Measurements from ENCODE around the gene ORMDL2. TPM values are rescaled to one million over a fixed set of nuclear protein-coding genes. Genes with fewer than 3 reads are reported as not detected.
"Not testable (repeated sequence)": the region's sequence is repeated elsewhere in the genome, so short reads cannot be mapped to it uniquely, and the experiment has no call there.

The ORMDL2 gene
- total and polyA plus RNA-seq, 2 donors (not counting 3 experiments of a cell fraction or from before 2014, with no cell fraction given), result 55.0 to 70.4 TPM

DNA sequence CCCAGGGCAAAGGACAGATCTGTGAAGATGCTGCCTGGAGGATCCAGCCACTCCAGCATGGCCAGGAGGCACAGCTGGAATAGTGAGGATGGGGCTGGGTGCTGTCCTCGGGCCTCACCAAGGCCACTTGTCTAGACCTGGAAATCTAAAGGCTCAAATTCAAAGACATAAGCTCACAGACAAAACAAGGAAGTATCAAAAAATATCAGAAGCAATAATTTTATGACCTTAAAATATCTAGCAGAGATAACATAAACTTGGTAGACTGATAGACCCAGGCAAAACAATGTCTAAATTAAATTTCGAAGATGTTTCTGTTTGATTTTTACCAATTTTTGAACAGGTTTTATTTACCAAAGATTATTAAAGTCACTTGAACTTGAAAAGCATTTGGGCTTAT is 47.5 kb downstream of the ORMDL2 start:
- H3K9me1 ChIP-seq (replicated peaks; ENCODE audit: control insufficient read depth, extremely low read depth, insufficient read depth, low read length), result no peaks in the 10 kb centered on the region
- no peak for TF ChIP-seq GATA2 (IDR thresholded peaks at IDR 0.05; ENCODE audit: insufficient read depth, insufficient read length, low read depth, low read length)
- TF ChIP-seq POLR2AphosphoS5 (IDR thresholded peaks at IDR 0.05; ENCODE audit: insufficient read depth, low read depth, low read length), result no peak
- no peak for TF ChIP-seq MYC (IDR thresholded peaks at IDR 0.05; ENCODE audit: low read depth, low read length)
- TF ChIP-seq, protein P1, sequence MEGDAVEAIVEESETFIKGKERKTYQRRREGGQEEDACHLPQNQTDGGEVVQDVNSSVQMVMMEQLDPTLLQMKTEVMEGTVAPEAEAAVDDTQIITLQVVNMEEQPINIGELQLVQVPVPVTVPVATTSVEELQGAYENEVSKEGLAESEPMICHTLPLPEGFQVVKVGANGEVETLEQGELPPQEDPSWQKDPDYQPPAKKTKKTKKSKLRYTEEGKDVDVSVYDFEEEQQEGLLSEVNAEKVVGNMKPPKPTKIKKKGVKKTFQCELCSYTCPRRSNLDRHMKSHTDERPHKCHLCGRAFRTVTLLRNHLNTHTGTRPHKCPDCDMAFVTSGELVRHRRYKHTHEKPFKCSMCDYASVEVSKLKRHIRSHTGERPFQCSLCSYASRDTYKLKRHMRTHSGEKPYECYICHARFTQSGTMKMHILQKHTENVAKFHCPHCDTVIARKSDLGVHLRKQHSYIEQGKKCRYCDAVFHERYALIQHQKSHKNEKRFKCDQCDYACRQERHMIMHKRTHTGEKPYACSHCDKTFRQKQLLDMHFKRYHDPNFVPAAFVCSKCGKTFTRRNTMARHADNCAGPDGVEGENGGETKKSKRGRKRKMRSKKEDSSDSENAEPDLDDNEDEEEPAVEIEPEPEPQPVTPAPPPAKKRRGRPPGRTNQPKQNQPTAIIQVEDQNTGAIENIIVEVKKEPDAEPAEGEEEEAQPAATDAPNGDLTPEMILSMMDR (IDR thresholded peaks at IDR 0.05; ENCODE audit: extremely low read depth in 1 of 2, insufficient read depth in 1 of 2, low read depth in 1 of 2, low read length in 2 of 2), result no peak
- TF ChIP-seq EZH2 (IDR thresholded peaks at IDR 0.05; ENCODE audit: borderline replicate concordance, low read depth, low read length, severe bottlenecking), result no peak
- no peak for TF ChIP-seq POLR2A (IDR thresholded peaks at IDR 0.05; ENCODE audit: low read depth, low read length)
- no peak for TF ChIP-seq JUN (IDR thresholded peaks at IDR 0.05; ENCODE audit: borderline replicate concordance, insufficient read depth, insufficient read length, low read depth)
- TF ChIP-seq, protein P2, sequence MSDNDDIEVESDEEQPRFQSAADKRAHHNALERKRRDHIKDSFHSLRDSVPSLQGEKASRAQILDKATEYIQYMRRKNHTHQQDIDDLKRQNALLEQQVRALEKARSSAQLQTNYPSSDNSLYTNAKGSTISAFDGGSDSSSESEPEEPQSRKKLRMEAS (IDR thresholded peaks at IDR 0.05; ENCODE audit: insufficient read depth, insufficient read length), result no peak
- no peak for TF ChIP-seq FOS (IDR thresholded peaks at IDR 0.05; ENCODE audit: borderline replicate concordance, insufficient read depth, low read length)
- no peak for FAIRE-seq
- dilution Hi-C loops (cut with MboI; ENCODE audit: extremely low pct_ligation_motif_present, low sequenced_read_pairs) (no loop called here), intact Hi-C loops (cut with micrococcal nuclease) (no loop called here)
- BruUV-seq (replicated peaks), result no TSS peak
- H3K4me2 ChIP-seq (ENCODE audit: insufficient read depth, low read length), result no peak overlapping the region
- no peaks in the 10 kb centered on the region for H4K20me1 ChIP-seq (replicated peaks; ENCODE audit: control insufficient read depth, extremely low read depth, insufficient read depth, low read length)
- H3K27ac ChIP-seq (ENCODE audit: insufficient read depth, low read depth, low read length), result no peak overlapping the region
- ChIA-PET POLR2A (no interaction called here), CTCF (interaction anchor here (0.6 kb wide), 1 partner anchor 91 kb away, joined by 4 read pairs; no protein-coding TSS in a partner anchor)
- H3K4me1 ChIP-seq (ENCODE audit: control insufficient read depth, extremely low read depth, insufficient read depth, low read length), result no peaks in the 10 kb centered on the region
- no peaks in the 10 kb centered on the region for H3K36me3 ChIP-seq (ENCODE audit: control insufficient read depth in 2 of 2, extremely low read depth in 1 of 2, insufficient read depth in 2 of 2, low read length in 2 of 2)
- no peaks in the 10 kb centered on the region for H3K9me3 ChIP-seq (replicated peaks; ENCODE audit: control insufficient read depth, insufficient read depth, low read length)
- H3K79me2 ChIP-seq (ENCODE audit: control insufficient read depth, insufficient read depth, low read length), result no peaks in the 10 kb centered on the region
- no peak overlapping the region for H2AFZ ChIP-seq (ENCODE audit: low read depth, low read length)
- H3K9ac ChIP-seq (replicated peaks; ENCODE audit: extremely low read depth, insufficient read depth, low read length), result no peak overlapping the region
- H3K27me3 ChIP-seq (ENCODE audit: control insufficient read depth in 2 of 2, insufficient read depth in 2 of 2, low read length in 2 of 2), result no peaks in the 10 kb centered on the region
- no peak for DNase-seq (ENCODE audit: low read depth, low spot score)
- H3K4me3 ChIP-seq (replicated peaks in 1 of 3; ENCODE audit: insufficient read depth in 1 of 3, low read depth in 1 of 3, low read length in 3 of 3), result no peak overlapping the region

DNA sequence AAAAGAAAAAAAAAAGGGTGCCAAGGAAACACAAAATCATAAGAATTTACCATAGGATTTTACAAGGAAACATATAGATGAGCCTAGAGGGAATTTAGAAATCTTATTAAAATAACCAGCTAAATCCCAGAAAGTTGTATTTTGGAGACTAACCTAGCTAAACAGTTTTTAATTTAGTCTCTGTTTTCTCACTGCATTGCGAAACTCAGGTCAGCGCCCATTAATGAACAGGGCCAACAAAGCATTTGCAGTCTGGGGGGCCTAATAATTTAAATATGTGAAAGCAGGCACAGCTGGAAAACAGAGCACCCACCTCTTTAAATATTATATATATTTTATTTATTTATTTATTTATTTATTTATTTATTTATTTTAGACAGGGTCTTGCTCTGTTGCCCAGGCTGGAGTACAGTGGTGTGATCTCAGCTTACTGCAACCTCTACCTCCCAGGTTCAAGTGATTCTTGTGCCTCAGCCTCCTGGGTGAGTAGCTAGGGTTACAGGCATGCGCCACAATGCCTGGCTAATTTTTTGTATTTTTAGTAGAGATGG is 48.7 kb downstream of the ORMDL2 start:
- H4K20me1 ChIP-seq (replicated peaks; ENCODE audit: control insufficient read depth, extremely low read depth, insufficient read depth, low read length); dilution Hi-C loops (cut with MboI; ENCODE audit: extremely low pct_ligation_motif_present, low sequenced_read_pairs); CTCF ChIA-PET; H3K36me3 ChIP-seq (ENCODE audit: control insufficient read depth in 2 of 2, extremely low read depth in 1 of 2, insufficient read depth in 2 of 2, low read length in 2 of 2); H3K27ac ChIP-seq (ENCODE audit: insufficient read depth, low read depth, low read length); H3K4me3 ChIP-seq (replicated peaks in 1 of 3; ENCODE audit: insufficient read depth in 1 of 3, low read depth in 1 of 3, low read length in 3 of 3); H2AFZ ChIP-seq (ENCODE audit: low read depth, low read length); H3K27me3 ChIP-seq (ENCODE audit: control insufficient read depth in 2 of 2, insufficient read depth in 2 of 2, low read length in 2 of 2); H3K4me1 ChIP-seq (ENCODE audit: control insufficient read depth, extremely low read depth, insufficient read depth, low read length); DNase-seq (ENCODE audit: low read depth, low spot score); FAIRE-seq; POLR2A ChIA-PET; H3K9me1 ChIP-seq (replicated peaks; ENCODE audit: control insufficient read depth, extremely low read depth, insufficient read depth, low read length); BruUV-seq (replicated peaks); intact Hi-C loops (cut with micrococcal nuclease); H3K79me2 ChIP-seq (ENCODE audit: control insufficient read depth, insufficient read depth, low read length); H3K9ac ChIP-seq (replicated peaks; ENCODE audit: extremely low read depth, insufficient read depth, low read length); H3K4me2 ChIP-seq (ENCODE audit: insufficient read depth, low read length); H3K9me3 ChIP-seq (replicated peaks; ENCODE audit: control insufficient read depth, insufficient read depth, low read length): not testable (repeated sequence)
